GM10248 (cell line): ENCODE results near the gene ARHGEF26.

Source experiments
- CTCF ChIA-PET: fragments of 300-600 bp; sonication (Branson Sonifier 250); formaldehyde crosslinking; extraction: SDS; loops from one replicate; lab custom pipeline; 2021; ENCODE audit warnings: antibody characterized with exemption; lab: Yijun Ruan, JAX
- POLR2A ChIA-PET: fragments of 350-650 bp; sonication (Branson Sonifier 250); formaldehyde crosslinking; extraction: SDS; loops from one replicate; lab custom pipeline; 2020; ENCODE audit warnings: antibody characterized with exemption; lab: Yijun Ruan, JAX
- DNase-seq: peaks from one replicate; pipeline ENCODE4 v3.0.0; 2012; ENCODE audit errors: extremely low spot score
- CTCF ChIP-seq: IDR thresholded peaks from 2 replicates; pipeline ENCODE4 v1.5.1; 2012; ENCODE audit warnings: mild to moderate bottlenecking, low read depth; ENCODE audit errors: extremely low read depth, missing control alignments, control extremely low read depth

ARHGEF26 gene

DNA sequence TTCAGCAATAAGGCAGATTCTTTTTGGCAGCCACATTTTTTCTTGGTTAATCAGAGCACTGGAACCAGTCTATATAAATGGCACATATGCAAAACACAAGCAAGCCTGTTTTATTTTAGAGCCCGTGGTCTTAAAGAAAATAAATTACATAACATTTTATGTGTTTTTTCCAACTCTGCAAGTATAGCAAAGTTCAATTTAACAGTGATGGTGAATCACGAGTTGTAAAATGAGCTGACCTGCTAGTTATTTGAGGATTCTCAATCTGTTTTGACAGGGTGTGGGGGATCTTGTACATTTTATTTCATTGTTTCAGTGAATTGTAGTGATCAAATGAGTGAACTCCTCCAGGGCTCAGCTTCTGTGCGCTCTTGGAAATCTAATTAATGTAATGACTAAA is 2.7 kb downstream of the ARHGEF26 start:
- no peak for DNase-seq
- TF ChIP-seq CTCF: no peak
- ChIA-PET CTCF (interaction anchor here (1.3 kb wide), 2 partner anchors 44 to 129 kb away, joined by 3 read pairs; no protein-coding TSS in a partner anchor), POLR2A (no interaction called here)

DNA sequence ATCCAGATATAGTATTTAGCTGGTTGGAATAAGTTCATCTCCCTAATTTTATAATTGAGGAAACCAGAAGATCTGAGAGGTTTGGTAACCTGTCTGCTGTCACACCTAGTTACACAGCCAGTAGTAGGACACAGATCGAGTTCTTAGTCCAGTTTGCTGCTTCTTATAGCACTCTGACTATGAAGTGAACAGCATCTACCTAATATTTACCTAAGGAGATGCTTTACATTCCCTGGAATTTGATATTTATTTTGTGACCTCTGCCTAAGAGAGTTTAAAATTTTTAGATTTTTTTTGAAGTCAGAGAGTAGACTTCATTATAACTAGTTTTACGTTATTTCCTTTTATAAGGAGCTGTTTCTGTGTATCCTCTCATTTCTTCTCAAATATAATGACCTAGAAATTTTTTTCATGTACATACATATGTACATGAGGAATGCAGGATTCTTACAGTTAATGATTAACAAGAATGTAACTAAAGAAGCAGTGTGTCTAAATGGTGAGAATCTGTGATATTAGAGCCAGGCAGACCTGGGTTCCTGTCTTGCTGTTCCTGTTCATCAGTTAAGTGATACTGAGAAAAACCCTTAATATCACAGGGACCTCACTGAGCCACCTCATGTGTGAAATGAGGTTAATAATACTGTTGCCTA is 4.3 kb downstream of the ARHGEF26 start:
- no peak for DNase-seq
- CTCF ChIA-PET: no interaction called here
- POLR2A ChIA-PET: no interaction called here
- TF ChIP-seq CTCF: no peak

DNA sequence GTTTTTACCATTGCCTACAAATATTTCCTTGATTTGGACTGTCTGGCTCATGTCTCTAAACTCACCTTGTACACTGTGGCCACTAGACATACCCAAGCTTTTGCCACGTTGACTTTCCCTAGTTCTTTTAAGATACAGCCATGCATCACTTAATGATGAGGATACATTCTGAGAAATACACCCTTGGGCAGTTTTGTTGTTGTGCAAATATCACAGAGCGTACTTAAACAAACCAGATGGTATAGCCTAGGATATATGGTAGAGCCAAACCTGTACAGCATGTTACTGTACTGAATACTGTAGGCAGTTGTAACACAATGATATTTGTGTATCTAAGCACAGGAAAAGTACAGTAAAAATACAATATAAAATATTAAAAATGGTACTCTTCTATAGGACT is 5.5 kb downstream of the ARHGEF26 start:
- CTCF ChIA-PET: interaction anchor here (0.7 to 0.9 kb wide), 2 partner anchors 17 to 25 kb away, joined by 3 read pairs; no protein-coding TSS in a partner anchor
- TF ChIP-seq CTCF: no peak
- DNase-seq: no peak
- POLR2A ChIA-PET: no interaction called here

- no peak for TF ChIP-seq CTCF
- ChIA-PET CTCF (no interaction called here), POLR2A (no interaction called here)
- no peak for DNase-seq
Observed at GRCh38 chr3:154129625-154130024, 8.4 kb downstream of the ARHGEF26 start.

DNA sequence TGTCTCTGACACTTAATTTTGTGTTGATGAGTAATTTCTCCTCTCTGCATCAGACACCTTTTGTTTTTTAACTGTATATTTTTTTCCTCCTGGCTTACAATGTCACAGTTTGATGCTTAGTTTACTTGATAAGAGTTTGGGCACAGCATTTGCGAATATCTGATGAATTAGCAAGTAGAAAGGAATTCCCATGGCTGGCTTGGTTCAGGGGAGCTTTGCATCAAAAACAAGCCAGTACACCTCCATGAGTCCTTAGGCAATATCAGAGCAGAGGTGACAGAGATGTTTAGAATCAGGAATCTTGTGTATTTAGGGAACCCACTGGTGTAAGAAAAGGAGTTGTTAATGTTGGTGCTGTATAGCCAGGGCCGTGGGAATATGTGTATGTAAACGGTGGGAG is 9.3 kb downstream of the ARHGEF26 start:
- ChIA-PET CTCF (interaction anchor here (1.7 kb wide), 1 partner anchor 10 kb away, joined by 5 read pairs; no protein-coding TSS in a partner anchor), POLR2A (no interaction called here)
- TF ChIP-seq CTCF: no peak
- DNase-seq: no peak

DNA sequence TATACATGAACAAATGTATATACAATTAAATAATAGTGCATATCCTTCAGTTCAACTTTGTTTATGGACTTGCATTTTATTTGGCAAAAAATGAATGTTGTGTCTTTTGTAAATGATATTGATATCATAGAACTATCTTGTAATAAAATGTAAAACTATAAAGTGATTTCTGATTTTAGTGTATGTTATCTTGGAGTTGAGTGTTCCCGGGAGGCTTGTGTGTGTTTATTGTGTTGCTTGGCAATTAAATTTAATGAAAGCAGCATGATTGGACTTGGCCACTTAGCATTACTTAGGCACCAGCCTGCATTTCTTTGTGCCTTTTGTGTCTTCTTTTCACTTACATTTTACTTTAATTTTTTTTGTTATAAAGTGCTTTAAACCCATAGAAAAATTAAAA is 10.6 kb downstream of the ARHGEF26 start:
- ChIA-PET CTCF (interaction anchor here (1.7 kb wide), 1 partner anchor 9 kb away, joined by 5 read pairs; no protein-coding TSS in a partner anchor), POLR2A (no interaction called here)
- no peak for DNase-seq
- TF ChIP-seq CTCF: no peak
